Measurements from ENCODE around the gene MARCHF3. TPM values are rescaled to one million over a fixed set of nuclear protein-coding genes. Genes with fewer than 3 reads are reported as not detected.

MARCHF3 gene
- total and polyA plus RNA-seq, 2 donors from 2014 or later, result 1.5 to 8.0 TPM

GRCh38 chr5:127011153-127011552 lies 19.2 kb downstream of the MARCHF3 start:
- no peak for TF ChIP-seq CTCF (IDR thresholded peaks at IDR 0.05; ENCODE audit: borderline replicate concordance, extremely low read depth, insufficient read depth)
- Histone ChIP-seq H3K4me3 (ENCODE audit: low read length in 3 of 3) (no peak overlapping the region), H3K27ac (ENCODE audit: low read depth in 2 of 2, low read length in 2 of 2) (no peak overlapping the region), H3K27me3 (ENCODE audit: control insufficient read depth, insufficient read depth, low read length) (no peaks in the 10 kb centered on the region), H3K36me3 (ENCODE audit: control insufficient read depth in 2 of 3, insufficient read depth in 3 of 3, low read length in 3 of 3) (no peaks in the 10 kb centered on the region), H3K4me1 (ENCODE audit: control insufficient read depth in 2 of 3, insufficient read depth in 2 of 3, low read depth in 1 of 3, low read length in 3 of 3) (no peaks in the 10 kb centered on the region), H3K9ac (ENCODE audit: low read length in 3 of 3) (no peak overlapping the region), H3K9me3 (ENCODE audit: control insufficient read depth in 2 of 3, insufficient read depth in 1 of 3, low read length in 3 of 3) (no peaks in the 10 kb centered on the region)
- DNase-seq (no peak), FAIRE-seq (no peak)
- intact Hi-C loops (cut with DNase I), result no loop called here

- Histone ChIP-seq H3K27ac (ENCODE audit: low read depth in 2 of 2, low read length in 2 of 2) (no peak overlapping the region), H3K9ac (ENCODE audit: low read length in 3 of 3) (no peak overlapping the region)
- intact Hi-C loops (cut with DNase I), result no loop called here
These were observed 20.0 kb downstream of the MARCHF3 start for GRCh38 chr5:127010362-127010761.

GRCh38 chr5:127009784-127010183 lies 20.6 kb downstream of the MARCHF3 start:
- no peaks in the 10 kb centered on the region for H3K27me3 ChIP-seq (ENCODE audit: control insufficient read depth, insufficient read depth, low read length)
- H3K4me3 ChIP-seq (ENCODE audit: low read length in 3 of 3), result no peak overlapping the region
- intact Hi-C loops (cut with DNase I), result no loop called here
- no peak overlapping the region for H3K9ac ChIP-seq (ENCODE audit: low read length in 3 of 3)
- no peaks in the 10 kb centered on the region for H3K4me1 ChIP-seq (ENCODE audit: control insufficient read depth in 2 of 3, insufficient read depth in 2 of 3, low read depth in 1 of 3, low read length in 3 of 3)
- H3K36me3 ChIP-seq (ENCODE audit: control insufficient read depth in 2 of 3, insufficient read depth in 3 of 3, low read length in 3 of 3), result no peaks in the 10 kb centered on the region
- FAIRE-seq (no peak), DNase-seq (no peak)
- no peak for TF ChIP-seq CTCF (IDR thresholded peaks at IDR 0.05; ENCODE audit: borderline replicate concordance, extremely low read depth, insufficient read depth)
- H3K9me3 ChIP-seq (ENCODE audit: control insufficient read depth in 2 of 3, insufficient read depth in 1 of 3, low read length in 3 of 3), result no peaks in the 10 kb centered on the region
- no peak overlapping the region for H3K27ac ChIP-seq (ENCODE audit: low read depth in 2 of 2, low read length in 2 of 2)

More at GRCh38 chr5:127010362-127010761, 20.0 kb downstream of the MARCHF3 start:
- Histone ChIP-seq H3K9me3 (ENCODE audit: control insufficient read depth in 2 of 3, insufficient read depth in 1 of 3, low read length in 3 of 3) (no peaks in the 10 kb centered on the region), H3K4me3 (ENCODE audit: low read length in 3 of 3) (no peak overlapping the region), H3K4me1 (ENCODE audit: control insufficient read depth in 2 of 3, insufficient read depth in 2 of 3, low read depth in 1 of 3, low read length in 3 of 3) (no peaks in the 10 kb centered on the region), H3K36me3 (ENCODE audit: control insufficient read depth in 2 of 3, insufficient read depth in 3 of 3, low read length in 3 of 3) (no peaks in the 10 kb centered on the region), H3K27me3 (ENCODE audit: control insufficient read depth, insufficient read depth, low read length) (no peaks in the 10 kb centered on the region)
- no peak for TF ChIP-seq CTCF (IDR thresholded peaks at IDR 0.05; ENCODE audit: borderline replicate concordance, extremely low read depth, insufficient read depth)
- DNase-seq (no peak), FAIRE-seq (no peak)

GRCh38 chr5:127008300-127008975 lies 21.9 kb downstream of the MARCHF3 start:
- TF ChIP-seq CTCF (IDR thresholded peaks at IDR 0.05; ENCODE audit: borderline replicate concordance, extremely low read depth, insufficient read depth), result no peak
- intact Hi-C loops (cut with DNase I), result no loop called here
- Histone ChIP-seq H3K27ac (ENCODE audit: low read depth in 2 of 2, low read length in 2 of 2) (no peak overlapping the region), H3K4me3 (ENCODE audit: low read length in 3 of 3) (no peak overlapping the region), H3K4me1 (ENCODE audit: control insufficient read depth in 2 of 3, insufficient read depth in 2 of 3, low read depth in 1 of 3, low read length in 3 of 3) (no peaks in the 10 kb centered on the region), H3K9ac (ENCODE audit: low read length in 3 of 3) (no peak overlapping the region), H3K36me3 (ENCODE audit: control insufficient read depth in 2 of 3, insufficient read depth in 3 of 3, low read length in 3 of 3) (no peaks in the 10 kb centered on the region), H3K9me3 (ENCODE audit: control insufficient read depth in 2 of 3, insufficient read depth in 1 of 3, low read length in 3 of 3) (no peaks in the 10 kb centered on the region), H3K27me3 (ENCODE audit: control insufficient read depth, insufficient read depth, low read length) (no peaks in the 10 kb centered on the region)
- no peak for FAIRE-seq
- DNase-seq, result no peak
